Calu3 (cell line): ENCODE results near the gene SPAG8. TPM values are rescaled to one million over a fixed set of nuclear protein-coding genes. Genes with fewer than 3 reads are reported as not detected.

Experiments
- BruUV-seq: library from RNA; stranded (reverse); fragments of 400-500 nt; replicated peaks from 2 replicates; lab custom pipeline; 2021; lab: Mats Ljungman, UMichigan
- CTCF ChIA-PET: fragments of 300-600 bp; sonication (Branson Sonifier 250); formaldehyde crosslinking; loops from one replicate; lab custom pipeline; 2022; ENCODE audit warnings: antibody characterized with exemption; lab: Charles Lee
- DNase-seq: peaks from one replicate; pipeline ENCODE4 v3.0.0; 2022
- H3K27ac Mint-ChIP-seq: one replicate; pipeline ENCODE4 v1.8.0; 2022; ENCODE audit warnings: mixed read lengths; ENCODE audit not compliant: unreplicated experiment
- H3K27me3 Mint-ChIP-seq: one replicate; pipeline ENCODE4 v1.8.0; 2022; ENCODE audit warnings: mixed read lengths; ENCODE audit not compliant: unreplicated experiment
- H3K36me3 Mint-ChIP-seq: one replicate; pipeline ENCODE4 v1.8.0; 2022; ENCODE audit warnings: mild to moderate bottlenecking, moderate library complexity, mixed read lengths; ENCODE audit not compliant: insufficient read depth, unreplicated experiment
- H3K4me1 Mint-ChIP-seq: one replicate; pipeline ENCODE4 v1.8.0; 2022; ENCODE audit warnings: mild to moderate bottlenecking, low read depth, mixed read lengths; ENCODE audit not compliant: unreplicated experiment
- H3K4me3 Mint-ChIP-seq: one replicate; pipeline ENCODE4 v1.8.0; 2022; ENCODE audit warnings: mild to moderate bottlenecking, low read depth, moderate library complexity, mixed read lengths; ENCODE audit not compliant: unreplicated experiment
- H3K9me3 Mint-ChIP-seq: one replicate; pipeline ENCODE4 v1.8.0; 2022; ENCODE audit warnings: low read depth, mixed read lengths; ENCODE audit not compliant: unreplicated experiment
- CTCF ChIP-seq: fragments of 200-600 bp; IDR thresholded peaks from one replicate; pipeline ENCODE4 v1.8.0; 2022; ENCODE audit warnings: antibody characterized with exemption; ENCODE audit not compliant: unreplicated experiment
- intact Hi-C: fragments of 100-400 bp; cut with micrococcal nuclease; formaldehyde crosslinking; loops from one replicate; pipeline ENCODE4 v1.10.0; 2022; ENCODE audit not compliant: unreplicated experiment
- total RNA-seq: library from RNA; stranded (reverse); gene quantifications from 2 replicates; pipeline ENCODE4 v1.2.3, GENCODE V29; 2022

Gene SPAG8
- total RNA-seq, 1 experiment from 2014 or later: 0.97 TPM

- no peak for DNase-seq
- Mint-ChIP-seq H3K27ac (no peak overlapping the region), H3K27me3 (no peaks in the 10 kb centered on the region), H3K4me3 (no peak overlapping the region), H3K36me3 (peaks cover 10% of the 10 kb centered on the region), H3K4me1 (peaks cover 5% of the 10 kb centered on the region), H3K9me3 (no peaks in the 10 kb centered on the region)
- intact Hi-C loops: no loop called here
- CTCF ChIA-PET: interaction anchor here (1.0 to 2.6 kb wide), 4 partner anchors 29 to 144 kb away, joined by 3 to 16 read pairs (median 4); no protein-coding TSS in a partner anchor
- no TSS peak for BruUV-seq
- no peak for TF ChIP-seq CTCF
These were observed 22.5 kb downstream of the SPAG8 start for GRCh38 chr9:35789541-35789940.

- no peak for DNase-seq
- BruUV-seq: no TSS peak
- H3K4me1 Mint-ChIP-seq: no peaks in the 10 kb centered on the region
- no peak overlapping the region for H3K27ac Mint-ChIP-seq
- H3K4me3 Mint-ChIP-seq: no peak overlapping the region
- no peaks in the 10 kb centered on the region for H3K27me3 Mint-ChIP-seq
- TF ChIP-seq CTCF: no peak
- H3K9me3 Mint-ChIP-seq: no peaks in the 10 kb centered on the region
- H3K36me3 Mint-ChIP-seq: peaks cover 5% of the 10 kb centered on the region
- intact Hi-C loops: no loop called here
- CTCF ChIA-PET: no interaction called here
These were observed 28.6 kb downstream of the SPAG8 start for GRCh38 chr9:35783418-35783817.

GRCh38 chr9:35781066-35781465 is 31.0 kb downstream of the SPAG8 start:
- no peaks in the 10 kb centered on the region for H3K4me1 Mint-ChIP-seq
- TF ChIP-seq CTCF: no peak
- no peak for DNase-seq
- no TSS peak for BruUV-seq
- intact Hi-C loops: no loop called here
- no peaks in the 10 kb centered on the region for H3K27me3 Mint-ChIP-seq
- no peak overlapping the region for H3K4me3 Mint-ChIP-seq
- CTCF ChIA-PET: no interaction called here
- H3K9me3 Mint-ChIP-seq: no peaks in the 10 kb centered on the region
- no peak overlapping the region for H3K27ac Mint-ChIP-seq
- H3K36me3 Mint-ChIP-seq: peaks cover 9% of the 10 kb centered on the region

- Mint-ChIP-seq H3K4me3 (no peak overlapping the region), H3K4me1 (peaks cover 7% of the 10 kb centered on the region), H3K27ac (no peak overlapping the region), H3K9me3 (no peaks in the 10 kb centered on the region), H3K27me3 (no peaks in the 10 kb centered on the region), H3K36me3 (peaks cover 8% of the 10 kb centered on the region)
- TF ChIP-seq CTCF: no peak
- CTCF ChIA-PET: no interaction called here
- no peak for DNase-seq
- intact Hi-C loops: no loop called here
- BruUV-seq: no TSS peak
These were observed 33.6 kb downstream of the SPAG8 start for GRCh38 chr9:35778496-35778895.
